Spleen (tissue), 11 donors: ENCODE data around the gene IQCC. TPM values are rescaled to one million over a fixed set of nuclear protein-coding genes. Genes with fewer than 3 reads are reported as not detected.

Source experiments
- DNase-seq: peaks from one replicate; pipeline ENCODE4 v3.0.0-alpha.2; 2020
- H3K27ac ChIP-seq, 8 donors: fragments of 200-600 bp; sonication (generic) in 7 of 8; 1 replicate in 4 of 8; 2 replicates in 4 of 8; pipeline versions ENCODE4 v1.5.0 to v1.8.0; 2016 to 2021; ENCODE audit warnings: inconsistent platforms in 4 of 8, mild to moderate bottlenecking in 4 of 8, moderate library complexity in 1 of 8
- H3K27me3 ChIP-seq, 7 donors: fragments of 200-600 bp; sonication (generic) in 6 of 7; replicated peaks in 1 of 7; 1 replicate in 4 of 7; 2 replicates in 3 of 7; pipeline versions ENCODE4 v1.5.0 to v1.8.0; 2016 to 2021; ENCODE audit warnings: inconsistent platforms in 3 of 7, mild to moderate bottlenecking in 1 of 7
- H3K36me3 ChIP-seq, 6 donors: fragments of 200-600 bp; sonication (generic) in 5 of 6; 1 replicate in 4 of 6; 2 replicates in 2 of 6; pipeline versions ENCODE4 v1.5.0 to v1.8.0; 2016 to 2021; ENCODE audit warnings: inconsistent platforms in 2 of 6
- H3K4me1 ChIP-seq, 6 donors: fragments of 200-600 bp; sonication (generic) in 5 of 6; 1 replicate in 3 of 6; 2 replicates in 3 of 6; pipeline versions ENCODE4 v1.5.0 to v1.8.0; 2016 to 2021; ENCODE audit warnings: inconsistent platforms in 3 of 6
- H3K4me3 ChIP-seq, 8 donors: fragments of 200-600 bp; sonication (generic) in 7 of 8; 1 replicate in 4 of 8; 2 replicates in 4 of 8; pipeline versions ENCODE4 v1.5.0 to v1.8.0; 2016 to 2021; ENCODE audit warnings: inconsistent platforms in 4 of 8, mild to moderate bottlenecking in 4 of 8, moderate library complexity in 2 of 8
- H3K9me3 ChIP-seq, 8 donors: fragments of 200-600 bp; sonication (generic) in 7 of 8; 1 replicate in 4 of 8; 2 replicates in 4 of 8; pipeline versions ENCODE4 v1.5.0 to v1.8.0; 2016 to 2021; ENCODE audit warnings: inconsistent platforms in 4 of 8
- CTCF ChIP-seq, 11 experiments: fragments of 200-600 bp in 7 of 11; fragments of 450-650 bp in 4 of 11; sonication (generic) in 4 of 11; IDR thresholded peaks in 8 of 11; conservative IDR thresholded peaks in 3 of 11; 1 replicate in 7 of 11; 2 replicates in 4 of 11; pipeline versions ENCODE4 v1.4.0 to v1.8.0; 2016 to 2021; ENCODE audit warnings: antibody characterized with exemption in 11 of 11, inconsistent platforms in 4 of 11, mild to moderate bottlenecking in 1 of 11
- POLR2A ChIP-seq, 3 donors: fragments of 450-650 bp; IDR thresholded peaks; one replicate each; pipeline ENCODE4 v1.5.1; 2017; ENCODE audit warnings: antibody characterized with exemption in 3 of 3, mild to moderate bottlenecking in 1 of 3
- POLR2AphosphoS5 ChIP-seq, 3 donors: sonication (generic); formaldehyde crosslinking; IDR thresholded peaks; one replicate each; pipeline ENCODE4 v1.5.1; 2017; ENCODE audit warnings: antibody characterized with exemption in 3 of 3
- WGBS, 5 donors: extraction: QIAGEN DNeasy Blood & Tissue Kit in 3 of 5; methylation state at CpG; one replicate each; pipeline versions ENCODE4 v1.1.5 to v1.1.7; 2013 to 2018; 5-methylcytosine and 5-hydroxymethylcytosine counted together
- intact Hi-C: fragments of 100-400 bp; cut with DNase I; formaldehyde crosslinking; loops from one replicate; pipeline ENCODE4 v1.15.0; 2023; ENCODE audit warnings: low total_unique reads
- polyA plus RNA-seq, 3 donors: library from polyadenylated mRNA; stranded (reverse); fragments of 200-250 nt; gene quantifications; one replicate each; pipeline ENCODE4 v1.2.1, GENCODE V29; 2013
- total RNA-seq, 7 donors: library from RNA; depleted of rRNA in 3 of 7; stranded (reverse); fragments of >200 nt in 3 of 7; fragmentation: NEBNext Ultra II Directional in 4 of 7; extraction: Animal tissue kit (Norgen Biotek cat#: 25700) in 4 of 7; gene quantifications; one replicate each; pipeline versions ENCODE4 v1.1.0 to v1.2.1, GENCODE V29; 2016 to 2021
- donor health status: healthy with polysubstance abuse.
- donor health status: DM: no; HTN: no; CAD: no; lungs with moderate emphysema.
- donor health status: DM: no; HTN: no; CAD: no.
- donor health status: Bipolar disorder and iron deficiency.
- donor health status: healthy.
- donor health status: DM: no; HTN: no; CAD: no.
- donor health status: DM: yes; HTN: yes; CAD: no.

Gene IQCC
- total and polyA plus RNA-seq, 10 donors = 1.2 to 2.4 (median 1.7) TPM

DNA sequence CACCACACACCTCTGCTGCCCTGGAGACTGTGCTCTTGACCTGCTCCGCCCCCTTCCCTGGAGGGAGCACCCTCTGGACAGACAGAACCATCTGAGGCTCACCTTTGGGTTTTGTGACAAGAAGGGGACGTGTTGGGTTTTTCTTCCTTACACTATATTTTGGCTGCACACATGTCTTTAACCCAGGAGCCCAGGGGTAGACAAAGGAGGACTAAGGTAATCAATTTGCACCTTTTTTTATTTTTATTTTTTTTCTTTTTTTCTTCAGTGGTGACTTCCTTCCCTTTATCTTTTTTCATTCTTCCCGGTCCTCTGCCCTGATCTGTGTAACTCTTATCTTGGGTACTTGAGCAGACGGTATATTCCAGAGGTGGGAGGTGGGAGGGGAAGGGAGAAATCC lies 34.5 kb upstream of the IQCC start:
- Histone ChIP-seq H3K4me3 (no peak overlapping the region), H3K9me3 (no peaks in the 10 kb centered on the region), H3K27me3 (no peaks in the 10 kb centered on the region), H3K36me3 (peaks cover 4 to 95% (median 68%) of the 10 kb centered on the region in 6 donors), H3K4me1 (peaks cover 0 to 7% (median 0%) of the 10 kb centered on the region in 6 donors), H3K27ac (no peak overlapping the region)
- TF ChIP-seq CTCF (IDR thresholded peaks at IDR 0.05 in 8 of 11, conservative IDR thresholded peaks at IDR 0.05 in 3 of 11) (no peak), POLR2AphosphoS5 (IDR thresholded peaks at IDR 0.05) (no peak), POLR2A (IDR thresholded peaks at IDR 0.05) (no peak)
- DNase-seq = no peak
- intact Hi-C loops = no loop called here
- WGBS, 5 donors = 77 to 88% (median 83%) methylated on average over 4 of the region's 4 CpGs

DNA sequence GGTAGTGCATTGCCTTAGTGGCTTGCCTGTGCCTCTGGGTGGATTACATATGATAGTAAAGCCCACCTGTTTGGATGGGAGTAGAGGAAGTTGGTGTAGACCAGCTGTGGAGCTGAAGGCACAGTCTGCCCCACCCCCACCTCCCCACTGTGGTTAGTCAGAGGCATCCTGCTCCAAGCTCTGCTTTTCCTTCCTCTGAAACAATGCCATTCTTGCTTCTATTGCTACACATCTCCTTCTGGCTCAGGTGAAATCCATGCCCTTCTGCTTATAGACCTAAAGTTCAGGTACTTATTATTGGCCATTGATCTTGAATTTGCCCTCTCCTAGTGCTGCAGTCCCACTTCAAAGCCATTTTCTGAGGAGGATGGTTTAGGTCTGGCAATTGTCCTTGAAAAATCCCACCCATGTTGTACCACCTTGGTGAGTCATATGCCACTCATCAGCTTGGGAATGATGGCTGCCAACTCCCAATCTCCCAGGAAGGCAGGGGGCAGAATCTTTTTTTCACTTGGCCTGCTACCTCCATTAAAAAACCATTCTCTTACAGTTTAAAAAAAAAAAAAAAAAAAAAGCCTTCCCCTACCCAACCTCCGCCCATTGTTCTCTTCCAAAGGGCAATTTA lies 32.7 kb upstream of the IQCC start:
- no peaks in the 10 kb centered on the region for H3K27me3 ChIP-seq
- H3K9me3 ChIP-seq = no peaks in the 10 kb centered on the region
- no peak for DNase-seq
- H3K4me3 ChIP-seq = no peak overlapping the region
- H3K27ac ChIP-seq = no peak overlapping the region
- H3K36me3 ChIP-seq = peaks cover 0 to 78% (median 52%) of the 10 kb centered on the region in 6 donors
- H3K4me1 ChIP-seq = peaks cover 0 to 7% (median 0%) of the 10 kb centered on the region in 6 donors
- TF ChIP-seq POLR2AphosphoS5 (IDR thresholded peaks at IDR 0.05) (no peak), POLR2A (IDR thresholded peaks at IDR 0.05) (no peak), CTCF (IDR thresholded peaks at IDR 0.05 in 8 of 11, conservative IDR thresholded peaks at IDR 0.05 in 3 of 11) (no peak)
- WGBS, 5 donors = 95 to 100% (median 100%) methylated on average over 1 of the region's 1 CpG
- intact Hi-C loops = no loop called here

DNA sequence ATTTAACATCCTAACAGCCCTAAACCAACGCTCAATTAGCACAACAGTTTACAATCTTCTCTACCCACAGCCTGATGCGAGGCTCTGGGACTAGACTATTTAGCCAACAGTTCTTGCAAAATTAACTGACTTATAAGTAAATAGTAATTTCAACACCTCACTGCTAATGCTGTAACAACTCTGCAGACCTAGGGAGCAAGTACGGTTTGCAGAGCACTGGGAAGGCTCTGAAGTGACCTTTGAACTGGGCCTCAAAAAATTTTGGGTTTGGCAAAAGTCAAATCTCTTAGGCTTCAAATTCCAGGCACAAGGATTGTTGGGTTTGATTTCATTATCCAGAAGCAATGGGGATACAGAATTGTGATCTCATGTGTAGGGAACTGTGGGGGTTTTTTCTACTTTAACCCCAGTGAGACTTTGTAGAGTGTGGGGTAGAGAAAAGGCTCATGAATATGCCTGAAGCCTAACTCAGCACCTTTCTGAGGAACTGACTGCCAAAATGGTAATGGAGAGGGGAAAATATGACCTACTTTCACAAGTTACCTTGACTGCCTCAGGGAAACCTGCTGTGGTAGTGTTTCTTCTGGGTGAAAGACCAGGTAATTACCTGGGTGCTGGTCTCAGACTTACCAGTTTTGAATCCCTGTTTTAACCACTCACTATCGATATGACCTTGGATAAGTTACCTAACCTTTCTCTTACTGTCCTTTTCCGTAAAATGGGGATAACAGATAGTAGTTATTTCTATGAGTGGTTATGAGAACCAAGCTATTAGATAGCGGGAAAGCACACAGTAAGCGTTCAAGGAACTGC lies 26.9 kb upstream of the IQCC start:
- no peaks in the 10 kb centered on the region for H3K9me3 ChIP-seq
- H3K36me3 ChIP-seq = peaks cover 0 to 46% (median 17%) of the 10 kb centered on the region in 6 donors
- H3K4me1 ChIP-seq = peaks cover 19 to 50% (median 42%) of the 10 kb centered on the region in 6 donors
- WGBS, 5 donors = 69 to 90% (median 80%) methylated on average over 7 of the region's 7 CpGs
- peak overlapping the region; percentile 72 to 96 (median 94) for H3K27ac ChIP-seq
- intact Hi-C loops = no loop called here
- TF ChIP-seq POLR2AphosphoS5 (IDR thresholded peaks at IDR 0.05) (no peak), CTCF (IDR thresholded peaks at IDR 0.05 in 8 of 11, conservative IDR thresholded peaks at IDR 0.05 in 3 of 11) (no peak), POLR2A (IDR thresholded peaks at IDR 0.05) (no peak)
- H3K4me3 ChIP-seq = peak overlapping the region in 4 of 8 donors; percentile 67 to 86 (median 78)
- DNase-seq = no peak
- H3K27me3 ChIP-seq = no peaks in the 10 kb centered on the region

DNA sequence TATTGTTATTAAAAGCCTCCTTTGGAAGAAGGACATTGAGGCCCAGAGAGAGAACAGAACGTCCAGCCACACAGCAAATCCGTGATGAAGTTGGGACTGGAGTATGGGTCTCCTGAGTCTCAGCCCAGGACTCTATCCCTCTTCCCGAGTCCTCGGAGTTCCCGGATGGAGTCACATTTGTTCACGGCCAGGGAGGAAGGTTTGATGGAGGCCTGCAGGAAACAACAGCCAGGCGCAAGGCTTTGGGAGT lies 26.4 kb upstream of the IQCC start:
- Histone ChIP-seq H3K9me3 (no peaks in the 10 kb centered on the region), H3K36me3 (peaks cover 0 to 46% (median 18%) of the 10 kb centered on the region in 6 donors), H3K27me3 (no peaks in the 10 kb centered on the region), H3K4me3 (peak overlapping the region; percentile 50 to 88 (median 72)), H3K4me1 (peaks cover 20 to 56% (median 48%) of the 10 kb centered on the region in 6 donors), H3K27ac (peak overlapping the region; percentile 72 to 96 (median 94))
- no peak for DNase-seq
- 16 to 26% (median 20%) methylated on average over 7 of the region's 7 CpGs for WGBS, 5 donors
- intact Hi-C loops = no loop called here
- TF ChIP-seq POLR2A (IDR thresholded peaks at IDR 0.05) = no peak
- TF ChIP-seq POLR2AphosphoS5 (IDR thresholded peaks at IDR 0.05) = no peak
- no peak for TF ChIP-seq CTCF (IDR thresholded peaks at IDR 0.05 in 8 of 11, conservative IDR thresholded peaks at IDR 0.05 in 3 of 11)
